ENCODE data around the gene SCRT2.
A peak's percentile ranks its signal among the peaks of the same experiment; 100 is the strongest.
"Not testable (repeated sequence)": the region's sequence is repeated elsewhere in the genome, so short reads cannot be mapped to it uniquely, and the experiment has no call there.

The SCRT2 gene

GRCh38 chr20:675453-676314 is at the start of gene SCRT2:
Gene SCRT2, minus strand, starts transcription at chr20:675802. Its CDS starts 201 bp downstream, at chr20:675601.
- H3K4me3 ChIP-seq (ENCODE audit: low read length), result no peak within 1 kb of the TSS
- TF ChIP-seq, protein P1, sequence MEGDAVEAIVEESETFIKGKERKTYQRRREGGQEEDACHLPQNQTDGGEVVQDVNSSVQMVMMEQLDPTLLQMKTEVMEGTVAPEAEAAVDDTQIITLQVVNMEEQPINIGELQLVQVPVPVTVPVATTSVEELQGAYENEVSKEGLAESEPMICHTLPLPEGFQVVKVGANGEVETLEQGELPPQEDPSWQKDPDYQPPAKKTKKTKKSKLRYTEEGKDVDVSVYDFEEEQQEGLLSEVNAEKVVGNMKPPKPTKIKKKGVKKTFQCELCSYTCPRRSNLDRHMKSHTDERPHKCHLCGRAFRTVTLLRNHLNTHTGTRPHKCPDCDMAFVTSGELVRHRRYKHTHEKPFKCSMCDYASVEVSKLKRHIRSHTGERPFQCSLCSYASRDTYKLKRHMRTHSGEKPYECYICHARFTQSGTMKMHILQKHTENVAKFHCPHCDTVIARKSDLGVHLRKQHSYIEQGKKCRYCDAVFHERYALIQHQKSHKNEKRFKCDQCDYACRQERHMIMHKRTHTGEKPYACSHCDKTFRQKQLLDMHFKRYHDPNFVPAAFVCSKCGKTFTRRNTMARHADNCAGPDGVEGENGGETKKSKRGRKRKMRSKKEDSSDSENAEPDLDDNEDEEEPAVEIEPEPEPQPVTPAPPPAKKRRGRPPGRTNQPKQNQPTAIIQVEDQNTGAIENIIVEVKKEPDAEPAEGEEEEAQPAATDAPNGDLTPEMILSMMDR (conservative IDR thresholded peaks at IDR 0.05; ENCODE audit: low read depth, low read length), result no peak
- DNase-seq (ENCODE audit: low read depth), result peak; percentile 27

DNA sequence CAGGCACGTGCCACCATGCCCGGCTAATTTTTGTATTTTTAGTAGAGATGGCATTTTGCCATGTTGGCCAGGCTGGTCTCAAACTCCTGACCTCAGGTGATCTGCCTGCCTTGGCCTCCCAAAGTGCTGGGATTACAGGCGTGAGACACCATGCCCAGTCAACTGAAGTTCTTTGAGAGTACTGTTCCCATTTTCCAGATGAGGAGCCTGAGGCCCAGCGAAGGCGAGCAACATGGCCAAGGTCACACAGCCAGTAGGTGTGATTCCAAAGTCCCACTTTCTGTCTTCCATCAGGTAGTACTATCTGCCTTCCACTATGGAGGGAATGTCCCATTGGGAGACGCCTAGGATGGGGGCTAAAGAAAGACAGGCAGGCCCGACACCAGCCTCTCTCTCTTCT is 49.2 kb upstream of the SCRT2 start:
- DNase-seq (ENCODE audit: low read depth); H3K4me3 ChIP-seq (ENCODE audit: low read length): not testable (repeated sequence)

DNA sequence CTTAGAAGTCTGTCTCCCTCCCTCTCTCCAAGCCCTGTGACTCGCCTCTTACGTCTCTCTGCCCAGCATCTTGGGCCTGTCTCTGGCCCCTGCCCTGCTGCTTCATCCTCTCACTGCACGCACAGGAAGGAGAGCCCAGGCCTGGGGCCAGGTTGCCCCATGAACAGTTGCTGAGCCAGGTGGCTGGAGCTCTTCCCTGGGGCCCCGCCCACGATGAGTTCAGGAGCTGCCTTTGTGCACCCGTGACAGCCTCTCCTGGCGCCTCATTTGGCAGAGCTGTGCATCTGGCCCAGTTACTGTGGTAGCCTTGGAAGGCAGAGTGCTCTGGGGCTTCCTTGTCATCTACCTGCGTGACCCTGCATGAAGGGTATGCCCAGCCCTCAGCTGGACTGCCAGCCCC is 48.2 kb upstream of the SCRT2 start:
- TF ChIP-seq, protein P1 (conservative IDR thresholded peaks at IDR 0.05; ENCODE audit: low read depth, low read length), result no peak
- DNase-seq (ENCODE audit: low read depth), result no peak
- H3K4me3 ChIP-seq (ENCODE audit: low read length), result no peak overlapping the region

DNA sequence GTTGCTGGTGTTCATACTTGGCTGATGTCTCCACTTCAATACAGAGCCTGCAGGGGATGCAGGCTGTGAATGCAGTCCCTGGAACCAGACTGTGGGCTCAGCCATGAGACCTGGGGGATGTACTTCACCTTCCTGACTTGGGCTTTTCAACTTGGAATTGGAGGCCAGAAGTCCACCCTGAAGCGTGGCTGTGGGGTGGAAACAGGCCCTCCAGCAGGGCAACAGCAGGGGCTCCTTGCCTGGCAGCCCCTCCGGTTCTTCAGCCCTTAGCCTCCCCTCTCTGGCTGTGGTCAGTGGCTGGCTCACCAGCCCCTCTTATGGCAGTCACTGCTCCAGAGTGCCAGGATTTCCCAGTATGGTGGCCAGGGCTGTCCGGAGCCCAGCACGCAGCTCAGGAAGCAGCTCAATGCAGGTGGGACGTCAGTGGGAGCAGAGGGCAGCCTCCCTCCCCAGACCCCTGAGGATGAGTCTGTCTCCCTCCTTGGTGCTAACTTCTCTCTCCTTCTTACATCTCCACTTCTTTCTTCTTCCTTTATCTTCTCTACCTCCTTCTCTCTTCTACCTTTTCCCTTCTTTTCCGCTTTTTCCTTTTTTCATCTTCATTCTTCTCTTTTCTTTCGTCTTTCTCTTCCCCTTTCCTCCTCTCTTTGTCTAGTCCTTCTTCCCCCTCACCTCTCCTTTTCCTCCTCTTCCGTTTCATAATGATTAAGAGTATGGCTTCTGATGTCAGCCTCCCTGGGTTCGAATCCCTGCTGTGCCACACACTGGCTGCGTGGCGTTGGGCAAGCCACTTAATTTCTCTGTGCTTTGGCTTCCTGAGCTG is 47.4 kb upstream of the SCRT2 start:
- TF ChIP-seq, protein P1 (conservative IDR thresholded peaks at IDR 0.05; ENCODE audit: low read depth, low read length), result no peak

DNA sequence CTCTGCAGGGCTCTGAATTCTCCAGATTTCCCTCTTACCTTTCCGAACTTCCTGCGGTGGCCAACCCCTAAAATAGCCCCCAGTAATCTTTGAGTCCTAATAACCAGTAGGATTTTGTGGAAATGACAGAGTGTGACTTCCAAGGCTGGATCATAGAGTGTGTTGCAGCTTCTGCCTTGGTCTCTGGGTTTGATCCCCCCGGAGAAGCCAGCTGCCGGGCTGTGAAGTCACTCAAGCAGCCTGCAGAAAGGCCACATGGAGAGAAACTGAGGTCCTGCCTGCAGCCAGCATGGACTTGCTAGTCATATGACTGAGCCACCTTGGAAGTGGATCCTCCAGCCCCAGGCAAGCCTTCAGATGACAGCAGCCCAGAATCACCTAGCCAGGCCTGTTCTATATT is 46.3 kb upstream of the SCRT2 start:
- no peak overlapping the region for H3K4me3 ChIP-seq (ENCODE audit: low read length)
- no peak for DNase-seq (ENCODE audit: low read depth)
- TF ChIP-seq, protein P1 (conservative IDR thresholded peaks at IDR 0.05; ENCODE audit: low read depth, low read length), result no peak

More for the DNA sequence above, 47.4 kb upstream of the SCRT2 start:
- DNase-seq (ENCODE audit: low read depth), result no peak
- no peak overlapping the region for H3K4me3 ChIP-seq (ENCODE audit: low read length)

DNA sequence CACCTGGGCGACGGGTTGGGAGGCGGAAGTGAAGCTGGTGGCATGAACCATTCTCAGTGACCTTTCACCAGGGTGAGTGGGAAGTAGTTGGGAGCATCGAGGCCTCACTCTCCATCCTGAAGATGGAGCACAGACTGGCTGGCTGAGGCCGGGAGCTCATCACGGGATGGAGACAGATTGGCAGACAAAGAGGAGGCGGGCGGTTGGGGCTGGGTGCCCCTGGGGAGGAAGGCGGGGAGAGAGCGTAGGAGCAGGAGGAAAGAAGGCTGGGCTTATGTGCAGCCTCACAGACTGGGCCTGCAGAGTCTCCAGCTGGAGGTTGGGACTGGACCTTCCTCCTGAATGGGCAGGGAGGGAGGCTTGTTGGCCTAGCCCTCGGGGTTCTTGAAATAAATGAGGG is 44.2 kb upstream of the SCRT2 start:
- no peak overlapping the region for H3K4me3 ChIP-seq (ENCODE audit: low read length)
- DNase-seq (ENCODE audit: low read depth), result no peak
- TF ChIP-seq, protein P1 (conservative IDR thresholded peaks at IDR 0.05; ENCODE audit: low read depth, low read length), result no peak

DNA sequence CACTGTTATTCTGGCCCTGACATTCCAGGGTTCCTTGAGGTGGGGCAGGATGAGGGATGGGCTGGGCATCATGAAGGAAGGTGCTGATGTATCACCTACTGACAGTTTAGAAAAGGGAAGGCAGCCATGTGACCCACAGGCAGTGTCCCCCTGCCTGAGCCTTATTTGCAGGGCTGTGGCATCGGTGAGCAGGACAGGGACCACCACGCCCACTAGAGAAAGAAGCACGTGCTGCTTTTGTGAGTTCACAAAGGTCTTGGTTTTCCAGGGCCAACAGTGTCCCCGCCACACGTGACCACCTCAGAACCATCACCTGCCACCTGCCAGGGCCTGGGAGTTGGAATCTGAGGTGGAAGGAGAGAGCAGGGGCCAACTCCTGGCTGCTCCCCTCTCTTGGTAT is 43.5 kb upstream of the SCRT2 start:
- H3K4me3 ChIP-seq (ENCODE audit: low read length), result no peak overlapping the region
- TF ChIP-seq, protein P1 (conservative IDR thresholded peaks at IDR 0.05; ENCODE audit: low read depth, low read length), result no peak
- DNase-seq (ENCODE audit: low read depth), result no peak
